GM06990 (cell line): ENCODE data around the gene GRPR.

Experiments
- DNase-seq: peaks from one replicate; pipeline ENCODE4 v3.0.0-alpha.2; 2011; ENCODE audit not compliant: insufficient read length; ENCODE audit errors: extremely low read depth
- H3K27me3 ChIP-seq: replicated peaks from 2 replicates; pipeline ENCODE4 v1.6.0; 2011; ENCODE audit warnings: low read length; ENCODE audit not compliant: control insufficient read depth, insufficient read depth
- H3K36me3 ChIP-seq: 2 replicates; pipeline ENCODE4 v1.5.1; 2011; ENCODE audit warnings: low read length; ENCODE audit not compliant: control insufficient read depth, insufficient read depth
- H3K4me3 ChIP-seq: replicated peaks from 2 replicates; pipeline ENCODE4 v1.5.1; 2011; ENCODE audit warnings: low read depth, mild to moderate bottlenecking, control low read depth, low read length
- TF ChIP-seq, protein P1 (sequence below): IDR thresholded peaks from 2 replicates; pipeline ENCODE4 v1.5.1; 2011; ENCODE audit warnings: low read length, control low read depth, mild to moderate bottlenecking, inconsistent platforms; ENCODE audit not compliant: insufficient read depth, poor library complexity, severe bottlenecking

Gene GRPR

DNA sequence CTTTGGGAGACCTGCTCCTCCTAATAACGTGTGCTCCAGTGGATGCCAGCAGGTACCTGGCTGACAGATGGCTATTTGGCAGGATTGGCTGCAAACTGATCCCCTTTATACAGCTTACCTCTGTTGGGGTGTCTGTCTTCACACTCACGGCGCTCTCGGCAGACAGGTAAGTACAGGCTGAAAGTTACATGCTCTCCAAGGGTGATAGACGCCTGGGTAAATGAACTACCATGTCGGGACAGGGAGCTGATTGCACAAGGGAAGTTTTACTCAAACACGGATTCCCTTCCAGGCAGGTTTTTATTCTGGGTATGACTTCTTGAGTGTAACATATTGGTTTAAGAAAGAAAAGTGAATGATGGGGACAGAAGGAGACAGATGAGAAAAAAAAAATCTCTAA, 836 bp downstream of the GRPR start:
- no peak for DNase-seq
- H3K36me3 ChIP-seq, result no peaks in the 10 kb centered on the region
- H3K4me3 ChIP-seq, result no peak overlapping the region
- H3K27me3 ChIP-seq, result no peaks in the 10 kb centered on the region
- TF ChIP-seq, protein P1, sequence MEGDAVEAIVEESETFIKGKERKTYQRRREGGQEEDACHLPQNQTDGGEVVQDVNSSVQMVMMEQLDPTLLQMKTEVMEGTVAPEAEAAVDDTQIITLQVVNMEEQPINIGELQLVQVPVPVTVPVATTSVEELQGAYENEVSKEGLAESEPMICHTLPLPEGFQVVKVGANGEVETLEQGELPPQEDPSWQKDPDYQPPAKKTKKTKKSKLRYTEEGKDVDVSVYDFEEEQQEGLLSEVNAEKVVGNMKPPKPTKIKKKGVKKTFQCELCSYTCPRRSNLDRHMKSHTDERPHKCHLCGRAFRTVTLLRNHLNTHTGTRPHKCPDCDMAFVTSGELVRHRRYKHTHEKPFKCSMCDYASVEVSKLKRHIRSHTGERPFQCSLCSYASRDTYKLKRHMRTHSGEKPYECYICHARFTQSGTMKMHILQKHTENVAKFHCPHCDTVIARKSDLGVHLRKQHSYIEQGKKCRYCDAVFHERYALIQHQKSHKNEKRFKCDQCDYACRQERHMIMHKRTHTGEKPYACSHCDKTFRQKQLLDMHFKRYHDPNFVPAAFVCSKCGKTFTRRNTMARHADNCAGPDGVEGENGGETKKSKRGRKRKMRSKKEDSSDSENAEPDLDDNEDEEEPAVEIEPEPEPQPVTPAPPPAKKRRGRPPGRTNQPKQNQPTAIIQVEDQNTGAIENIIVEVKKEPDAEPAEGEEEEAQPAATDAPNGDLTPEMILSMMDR, result no peak

DNA sequence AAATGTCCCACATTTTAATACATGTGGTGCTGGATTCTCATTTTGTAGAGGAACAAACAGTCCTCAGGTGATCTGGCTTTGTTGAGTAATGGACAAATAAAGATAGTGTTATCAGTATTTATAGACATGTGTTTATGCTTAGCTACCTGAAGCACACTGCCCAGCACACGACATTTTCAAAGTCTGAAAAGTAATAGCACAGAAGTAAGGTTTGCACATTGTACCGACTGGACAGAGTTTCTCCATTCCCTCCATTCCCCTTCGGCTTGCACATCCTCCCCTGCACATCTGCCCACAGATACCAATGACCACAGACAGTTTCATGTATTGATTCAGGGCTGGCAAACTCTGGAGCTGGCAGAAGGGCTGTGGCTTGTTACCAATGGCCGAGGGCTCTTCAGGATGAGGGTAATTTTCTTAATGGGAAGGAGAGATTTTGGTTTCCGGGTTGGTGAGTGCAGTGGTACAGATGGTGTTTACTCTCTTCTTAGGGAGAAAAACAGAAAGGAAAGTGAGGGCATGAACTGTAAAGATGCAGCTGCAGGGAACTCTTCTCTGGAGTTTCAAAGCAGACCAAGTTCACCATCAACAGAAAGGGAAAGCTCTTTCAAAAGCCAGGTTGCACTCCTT, 2.3 kb downstream of the GRPR start:
- DNase-seq, result no peak
- H3K4me3 ChIP-seq, result no peak overlapping the region
- no peaks in the 10 kb centered on the region for H3K27me3 ChIP-seq
- TF ChIP-seq, protein P1, result no peak
- H3K36me3 ChIP-seq, result no peaks in the 10 kb centered on the region

DNA sequence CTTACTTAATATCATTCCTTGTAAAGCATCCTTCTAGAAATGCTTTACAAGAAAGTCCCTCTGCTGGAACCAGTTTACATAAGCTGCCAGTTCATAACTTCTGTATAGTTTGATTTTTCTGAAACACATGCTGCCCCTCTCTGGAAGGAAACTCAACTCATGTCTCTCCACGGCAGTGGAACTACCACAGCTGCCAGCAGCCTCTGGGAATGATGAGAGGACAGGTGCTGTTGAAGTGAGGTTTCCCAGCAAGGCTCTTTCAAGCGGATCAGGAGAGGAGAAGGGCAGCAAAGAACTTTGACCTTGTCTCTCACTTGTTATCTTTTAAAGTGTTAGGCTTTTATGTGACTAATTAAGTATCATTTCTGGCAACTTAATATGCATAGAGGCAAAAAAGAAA, 7.3 kb downstream of the GRPR start:
- no peak for DNase-seq
- no peaks in the 10 kb centered on the region for H3K27me3 ChIP-seq
- no peaks in the 10 kb centered on the region for H3K36me3 ChIP-seq
- TF ChIP-seq, protein P1, result no peak
- no peak overlapping the region for H3K4me3 ChIP-seq

DNA sequence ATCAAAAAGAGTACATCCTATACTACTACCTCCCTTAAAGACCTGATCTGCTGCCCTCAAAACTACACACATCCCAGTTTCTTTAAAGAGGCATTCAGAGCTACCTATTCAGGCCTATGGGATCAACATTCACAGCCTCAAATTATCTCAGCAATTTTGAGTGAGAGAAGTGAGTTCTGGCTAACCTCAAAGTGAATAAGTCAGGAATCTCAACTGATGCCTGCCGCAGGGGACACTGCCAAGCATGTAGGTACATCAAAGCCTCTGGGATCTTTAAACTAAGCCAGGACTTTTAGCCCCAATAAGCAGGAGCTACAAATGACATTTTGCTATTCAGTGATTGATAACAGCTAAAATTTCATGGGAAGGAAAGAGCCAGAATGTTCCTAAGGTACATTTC, 11.6 kb downstream of the GRPR start:
- Histone ChIP-seq H3K36me3 (no peaks in the 10 kb centered on the region), H3K4me3 (no peak overlapping the region), H3K27me3 (no peaks in the 10 kb centered on the region)
- TF ChIP-seq, protein P1, result no peak
- no peak for DNase-seq

DNA sequence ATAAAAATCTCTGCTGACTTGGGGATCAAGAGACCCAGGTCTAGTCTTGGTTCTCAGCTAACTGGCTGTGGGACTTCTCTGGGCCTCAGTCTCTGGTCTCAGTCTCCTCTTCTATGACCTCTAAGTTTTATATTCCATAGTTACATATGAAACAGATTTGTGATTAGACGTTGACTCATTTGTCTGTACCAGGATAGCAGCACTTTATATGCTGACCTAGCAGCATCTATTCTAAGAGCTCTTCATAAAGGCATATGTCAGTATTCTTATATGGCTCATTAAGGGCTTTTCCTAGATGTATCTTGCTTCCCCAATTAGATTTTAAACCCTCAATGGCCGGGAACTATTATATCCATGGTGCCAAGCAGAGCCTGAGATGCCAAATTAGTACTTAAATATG, 12.7 kb downstream of the GRPR start:
- Histone ChIP-seq H3K36me3 (no peaks in the 10 kb centered on the region), H3K4me3 (no peak overlapping the region), H3K27me3 (no peaks in the 10 kb centered on the region)
- TF ChIP-seq, protein P1, result no peak
- DNase-seq, result no peak
